GM20000 (cell line): ENCODE measurements around the gene ITGA5.

Experiments
- DNase-seq: peaks from one replicate; pipeline ENCODE4 v3.0.0; 2012; ENCODE audit warnings: low spot score
- TF ChIP-seq, protein P1 (sequence below): IDR thresholded peaks from 2 replicates; pipeline ENCODE4 v1.5.1; 2012; ENCODE audit warnings: mild to moderate bottlenecking, control low read depth; ENCODE audit errors: extremely low read depth, missing control alignments

Gene ITGA5

DNA sequence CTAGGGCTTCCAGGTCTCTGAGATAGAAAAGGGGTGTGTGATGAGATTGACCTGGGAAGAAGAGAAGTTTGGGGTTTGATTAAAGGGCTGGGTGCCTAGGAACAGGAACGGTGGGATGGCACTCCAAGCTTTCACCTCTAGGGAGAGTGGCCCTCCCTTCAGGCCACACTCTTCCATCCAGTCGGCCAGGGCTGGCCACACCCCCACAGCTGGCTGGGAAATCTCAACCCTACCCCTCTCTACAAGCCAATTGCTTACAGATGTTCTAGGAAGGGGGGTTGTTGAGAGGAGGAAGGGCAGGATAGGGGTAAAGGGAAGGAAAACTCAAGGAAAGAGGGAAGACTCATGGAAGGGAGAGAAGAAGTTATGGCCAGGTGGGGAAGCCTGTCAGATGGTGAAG lies 6.6 kb upstream of the ITGA5 start:
- DNase-seq: no peak
- TF ChIP-seq, protein P1, sequence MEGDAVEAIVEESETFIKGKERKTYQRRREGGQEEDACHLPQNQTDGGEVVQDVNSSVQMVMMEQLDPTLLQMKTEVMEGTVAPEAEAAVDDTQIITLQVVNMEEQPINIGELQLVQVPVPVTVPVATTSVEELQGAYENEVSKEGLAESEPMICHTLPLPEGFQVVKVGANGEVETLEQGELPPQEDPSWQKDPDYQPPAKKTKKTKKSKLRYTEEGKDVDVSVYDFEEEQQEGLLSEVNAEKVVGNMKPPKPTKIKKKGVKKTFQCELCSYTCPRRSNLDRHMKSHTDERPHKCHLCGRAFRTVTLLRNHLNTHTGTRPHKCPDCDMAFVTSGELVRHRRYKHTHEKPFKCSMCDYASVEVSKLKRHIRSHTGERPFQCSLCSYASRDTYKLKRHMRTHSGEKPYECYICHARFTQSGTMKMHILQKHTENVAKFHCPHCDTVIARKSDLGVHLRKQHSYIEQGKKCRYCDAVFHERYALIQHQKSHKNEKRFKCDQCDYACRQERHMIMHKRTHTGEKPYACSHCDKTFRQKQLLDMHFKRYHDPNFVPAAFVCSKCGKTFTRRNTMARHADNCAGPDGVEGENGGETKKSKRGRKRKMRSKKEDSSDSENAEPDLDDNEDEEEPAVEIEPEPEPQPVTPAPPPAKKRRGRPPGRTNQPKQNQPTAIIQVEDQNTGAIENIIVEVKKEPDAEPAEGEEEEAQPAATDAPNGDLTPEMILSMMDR: no peak

DNA sequence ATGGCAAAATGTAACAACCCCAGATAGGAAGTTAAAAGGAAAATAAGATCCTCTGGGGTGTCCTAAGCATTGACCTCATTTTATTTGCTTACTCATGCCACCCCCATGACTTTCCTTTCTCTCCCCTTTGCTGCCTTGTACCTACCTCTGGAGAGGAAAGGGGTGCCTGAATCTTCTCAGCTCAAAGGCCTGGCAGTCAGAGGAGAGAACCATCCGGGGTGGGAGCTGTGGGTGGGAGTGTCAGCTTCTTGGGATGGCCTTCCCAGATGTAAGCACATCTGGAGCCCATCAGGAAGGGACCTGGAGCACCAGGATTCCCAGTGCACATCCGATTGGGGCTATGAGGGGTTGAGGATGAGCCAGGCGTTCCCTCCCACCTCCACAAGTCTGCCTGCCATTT lies 5.2 kb upstream of the ITGA5 start:
- DNase-seq: no peak
- TF ChIP-seq, protein P1: no peak

DNA sequence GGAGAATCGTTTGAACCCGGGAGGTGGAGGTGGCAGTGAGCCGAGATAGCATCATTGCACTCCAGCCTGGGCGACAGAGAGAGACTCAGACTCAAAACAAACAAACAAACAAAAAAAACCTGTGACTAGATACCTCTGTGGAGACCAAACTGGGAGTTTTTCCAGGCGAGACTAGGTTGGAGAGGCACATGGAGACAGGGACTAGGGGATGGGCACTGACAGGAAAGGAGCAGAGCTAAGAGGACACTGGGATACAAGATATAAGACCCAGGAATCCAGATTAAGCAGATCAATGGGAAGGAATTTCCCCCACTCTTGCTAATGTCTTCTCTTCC lies 4.7 kb upstream of the ITGA5 start:
- no peak for DNase-seq
- TF ChIP-seq, protein P1: no peak

DNA sequence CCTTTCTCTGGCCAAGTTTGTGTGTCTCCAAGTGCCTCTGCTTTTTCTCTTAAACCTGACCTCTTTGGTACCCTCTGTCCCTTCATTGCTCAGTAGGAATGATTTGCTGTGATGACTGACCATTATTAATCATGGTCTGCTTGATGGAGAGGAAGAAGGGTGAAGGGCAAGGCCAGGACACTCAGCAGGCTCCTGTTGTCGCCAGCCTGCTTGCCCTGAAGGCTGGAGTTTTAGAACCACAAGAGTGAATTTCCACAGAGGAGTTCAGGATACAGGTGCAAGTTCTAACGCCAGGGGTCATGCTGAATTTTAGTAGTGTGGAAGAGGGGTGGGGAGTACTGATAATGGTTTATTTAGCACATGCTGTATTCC lies 2.8 kb upstream of the ITGA5 start:
- TF ChIP-seq, protein P1: no peak
- no peak for DNase-seq

DNA sequence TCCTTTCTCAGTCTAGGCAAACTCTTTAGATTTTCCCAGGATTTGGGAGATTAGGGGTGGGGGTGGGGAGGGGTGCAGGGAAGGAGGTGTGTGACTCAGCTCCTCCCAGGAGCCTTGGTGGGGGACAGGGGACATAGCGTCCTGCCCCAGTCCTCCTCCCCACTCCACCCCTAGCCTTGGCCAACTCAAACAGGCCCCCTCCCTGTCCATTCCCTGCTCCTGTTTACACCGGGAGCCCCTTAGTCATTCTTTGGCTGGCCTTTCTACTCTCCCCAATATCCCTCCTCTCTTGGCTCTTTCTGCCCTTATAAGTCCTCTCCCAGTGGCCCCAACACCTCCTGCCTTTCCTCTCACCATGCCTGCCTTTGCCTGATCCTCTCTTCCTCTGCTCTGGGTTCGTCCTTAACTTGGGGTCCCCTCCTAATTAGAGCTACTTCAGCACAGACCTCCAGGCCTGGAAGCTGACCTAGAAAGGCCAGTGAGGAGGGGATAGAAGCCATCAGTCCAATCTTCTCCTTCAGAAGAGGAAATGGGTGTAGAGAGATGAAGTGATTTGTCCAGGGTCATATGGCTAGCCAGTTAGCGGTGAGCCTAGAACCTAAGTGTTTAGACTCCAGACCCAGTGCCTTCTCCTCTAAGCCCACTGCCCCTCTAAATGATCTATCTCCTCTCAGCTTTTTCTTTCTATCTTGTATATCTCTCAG lies 2.3 kb upstream of the ITGA5 start:
- no peak for DNase-seq
- TF ChIP-seq, protein P1: no peak

DNA sequence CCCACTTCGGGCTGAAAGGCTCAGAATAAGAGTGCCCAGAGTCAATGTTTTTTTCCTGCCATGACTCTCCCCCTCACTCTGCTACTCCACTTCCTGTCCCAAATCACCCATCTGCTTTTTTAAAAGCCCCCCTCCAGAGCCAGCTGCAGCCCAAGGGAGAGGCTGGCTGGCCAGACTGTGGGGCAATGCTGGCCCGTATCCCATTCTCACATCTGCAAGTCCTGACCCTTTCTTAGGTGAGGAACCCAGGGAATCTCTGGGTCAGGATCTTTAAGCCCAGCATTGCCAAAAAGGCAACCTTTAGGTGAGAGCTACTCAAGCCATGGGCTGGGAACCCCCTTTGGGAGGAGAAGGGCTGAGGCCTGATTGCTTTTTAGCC lies 1.7 kb upstream of the ITGA5 start:
- DNase-seq: no peak
- TF ChIP-seq, protein P1: no peak

DNA sequence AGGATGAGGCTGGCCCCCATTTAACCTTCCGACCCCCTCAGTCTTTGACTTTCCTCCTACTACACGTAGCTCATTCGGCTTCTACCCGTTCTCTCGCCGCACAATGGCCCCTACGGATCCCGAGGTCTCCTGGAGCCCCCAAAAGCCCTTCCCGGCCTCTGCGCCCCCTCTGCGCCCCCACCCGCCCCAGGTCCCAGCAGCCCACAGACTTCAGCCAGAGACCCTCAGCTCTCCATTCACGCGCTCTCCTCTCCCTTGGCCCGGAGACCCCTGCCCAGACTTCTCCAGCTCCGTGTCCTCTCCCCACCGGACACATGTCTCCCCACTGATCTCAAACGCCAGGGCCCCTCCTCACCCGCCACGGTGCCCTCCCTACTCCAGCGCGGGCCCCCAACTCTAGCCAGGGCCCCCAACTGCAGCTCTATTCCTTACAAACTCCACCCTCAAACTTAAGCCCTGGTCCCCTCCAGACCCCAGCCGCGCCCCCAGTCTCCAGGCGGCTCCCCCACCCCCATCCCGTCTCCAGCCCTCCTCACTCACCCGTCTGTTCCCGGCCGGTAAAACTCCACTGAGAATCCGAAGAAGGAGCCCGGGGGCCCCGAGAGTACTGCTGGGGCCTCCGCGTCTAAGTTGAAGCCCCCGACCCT lies 502 bp downstream of the ITGA5 start:
- peak; percentile 43 for DNase-seq
- TF ChIP-seq, protein P1: no peak
